HFFc6 (cell line): Measurements from ENCODE around the gene PDK1. TPM values are rescaled to one million over a fixed set of nuclear protein-coding genes. Genes with fewer than 3 reads are reported as not detected.

Experiments
- DNase-seq: peaks from one replicate; pipeline ENCODE4 v3.0.0-alpha.2; 2018
- H3K27ac Mint-ChIP-seq: 2 replicates; pipeline ENCODE4 v1.8.0; 2020; ENCODE audit warnings: mild to moderate bottlenecking, mixed read lengths
- H3K27me3 Mint-ChIP-seq: 2 replicates; pipeline ENCODE4 v1.8.0; 2021; ENCODE audit warnings: mild to moderate bottlenecking, moderate library complexity, mixed read lengths; ENCODE audit not compliant: insufficient read depth
- H3K36me3 Mint-ChIP-seq: 2 replicates; pipeline ENCODE4 v1.8.0; 2021; ENCODE audit warnings: low read depth, mixed read lengths
- H3K4me1 Mint-ChIP-seq: 2 replicates; pipeline ENCODE4 v1.8.0; 2020; ENCODE audit warnings: low read depth, mixed read lengths
- H3K4me3 Mint-ChIP-seq: 2 replicates; pipeline ENCODE4 v1.8.0; 2020; ENCODE audit warnings: mild to moderate bottlenecking, moderate library complexity, mixed read lengths
- H3K9me3 Mint-ChIP-seq: 2 replicates; pipeline ENCODE4 v1.8.0; 2020; ENCODE audit warnings: mild to moderate bottlenecking, mixed read lengths
- total RNA-seq, 6 experiments: library from RNA; stranded (reverse); fragmentation: NEBNext Ultra II Directional; extraction: Animal tissue kit (Norgen Biotek cat#: 25700); gene quantifications; 2 replicates in 1 of 6; 3 replicates in 5 of 6; pipeline ENCODE4 v1.2.3, GENCODE V29; 2021
- TF ChIP-seq, protein P1 (sequence below): fragments of 200-600 bp; sonication (generic); IDR thresholded peaks from 2 replicates; pipeline ENCODE4 v1.5.0; 2021; ENCODE audit warnings: antibody characterized with exemption, mild to moderate bottlenecking

Gene PDK1
- total RNA-seq, 6 experiments from 2014 or later, result 14.5 to 18.6 (median 17.2) TPM

DNA sequence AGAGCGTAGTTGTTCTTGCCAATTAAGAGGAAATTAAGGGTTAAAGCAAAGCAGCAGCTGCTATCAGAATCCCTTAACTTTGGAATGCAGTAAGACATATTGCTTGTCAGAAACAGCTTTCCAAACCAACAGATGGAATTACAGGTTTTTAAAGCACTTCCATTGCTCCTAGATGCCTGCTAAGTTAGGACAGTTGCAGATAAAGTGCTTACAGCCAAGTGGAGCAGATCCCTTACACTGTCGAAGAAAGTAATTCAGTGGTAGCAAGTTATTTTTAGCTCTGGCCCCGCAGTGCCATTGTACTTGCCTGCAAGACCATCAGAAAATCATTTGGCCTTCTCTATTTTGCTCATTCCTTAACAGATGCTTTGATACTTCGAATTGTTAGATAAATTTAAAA is 5.4 kb downstream of the PDK1 start:
- Mint-ChIP-seq H3K9me3 (no peaks in the 10 kb centered on the region), H3K27me3 (no peaks in the 10 kb centered on the region), H3K27ac (no peak overlapping the region), H3K36me3 (0 out of 2 replicates have a peak, but pooled peaks cover 9% of the 10 kb centered on the region), H3K4me3 (no peak overlapping the region), H3K4me1 (peaks cover 41% of the 10 kb centered on the region)
- DNase-seq, result no peak
- TF ChIP-seq, protein P1, sequence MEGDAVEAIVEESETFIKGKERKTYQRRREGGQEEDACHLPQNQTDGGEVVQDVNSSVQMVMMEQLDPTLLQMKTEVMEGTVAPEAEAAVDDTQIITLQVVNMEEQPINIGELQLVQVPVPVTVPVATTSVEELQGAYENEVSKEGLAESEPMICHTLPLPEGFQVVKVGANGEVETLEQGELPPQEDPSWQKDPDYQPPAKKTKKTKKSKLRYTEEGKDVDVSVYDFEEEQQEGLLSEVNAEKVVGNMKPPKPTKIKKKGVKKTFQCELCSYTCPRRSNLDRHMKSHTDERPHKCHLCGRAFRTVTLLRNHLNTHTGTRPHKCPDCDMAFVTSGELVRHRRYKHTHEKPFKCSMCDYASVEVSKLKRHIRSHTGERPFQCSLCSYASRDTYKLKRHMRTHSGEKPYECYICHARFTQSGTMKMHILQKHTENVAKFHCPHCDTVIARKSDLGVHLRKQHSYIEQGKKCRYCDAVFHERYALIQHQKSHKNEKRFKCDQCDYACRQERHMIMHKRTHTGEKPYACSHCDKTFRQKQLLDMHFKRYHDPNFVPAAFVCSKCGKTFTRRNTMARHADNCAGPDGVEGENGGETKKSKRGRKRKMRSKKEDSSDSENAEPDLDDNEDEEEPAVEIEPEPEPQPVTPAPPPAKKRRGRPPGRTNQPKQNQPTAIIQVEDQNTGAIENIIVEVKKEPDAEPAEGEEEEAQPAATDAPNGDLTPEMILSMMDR, result no peak

DNA sequence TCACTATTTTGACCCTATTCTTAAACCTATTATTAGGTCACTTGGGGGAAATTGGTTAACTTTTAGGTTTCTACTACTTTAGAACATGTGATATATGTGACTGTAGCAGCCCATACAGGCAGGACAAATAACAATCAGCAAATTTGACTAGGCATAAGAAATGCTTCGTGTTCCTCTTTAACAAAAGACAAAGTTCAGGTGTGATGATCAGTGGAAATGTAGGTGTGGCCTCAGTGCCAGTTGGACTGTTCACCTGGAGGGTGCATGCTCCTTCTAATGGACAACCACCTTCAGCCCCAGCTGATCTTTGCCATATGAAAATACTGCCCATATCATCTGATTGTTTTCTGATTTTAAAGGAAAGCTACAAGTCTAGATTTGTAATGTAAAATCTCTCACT is 6.4 kb downstream of the PDK1 start:
- Mint-ChIP-seq H3K27ac (no peak overlapping the region), H3K36me3 (0 out of 2 replicates have a peak, but pooled peaks cover 10% of the 10 kb centered on the region), H3K4me3 (no peak overlapping the region), H3K27me3 (no peaks in the 10 kb centered on the region), H3K9me3 (no peaks in the 10 kb centered on the region), H3K4me1 (peaks cover 34% of the 10 kb centered on the region)
- TF ChIP-seq, protein P1, result no peak
- no peak for DNase-seq

DNA sequence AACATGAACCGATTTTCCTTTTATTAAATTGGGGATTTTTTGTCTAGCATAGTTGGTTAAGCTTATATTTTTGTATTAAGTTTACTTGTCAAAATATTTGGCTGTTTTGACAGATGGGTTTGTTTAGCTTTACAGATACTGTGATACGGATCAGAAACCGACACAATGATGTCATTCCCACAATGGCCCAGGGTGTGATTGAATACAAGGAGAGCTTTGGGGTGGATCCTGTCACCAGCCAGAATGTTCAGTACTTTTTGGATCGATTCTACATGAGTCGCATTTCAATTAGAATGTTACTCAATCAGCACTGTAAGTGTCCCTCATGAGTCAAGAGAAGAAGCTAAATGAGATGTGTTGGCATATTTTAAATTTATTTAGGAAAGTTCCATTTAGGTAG is 8.5 kb downstream of the PDK1 start:
- TF ChIP-seq, protein P1, result no peak
- no peaks in the 10 kb centered on the region for H3K27me3 Mint-ChIP-seq
- H3K27ac Mint-ChIP-seq, result no peak overlapping the region
- H3K4me3 Mint-ChIP-seq, result no peak overlapping the region
- no peak for DNase-seq
- peaks cover 19% of the 10 kb centered on the region; the same call in 1 of the 2 replicates for H3K36me3 Mint-ChIP-seq
- peaks cover 19% of the 10 kb centered on the region for H3K4me1 Mint-ChIP-seq
- H3K9me3 Mint-ChIP-seq, result no peaks in the 10 kb centered on the region

DNA sequence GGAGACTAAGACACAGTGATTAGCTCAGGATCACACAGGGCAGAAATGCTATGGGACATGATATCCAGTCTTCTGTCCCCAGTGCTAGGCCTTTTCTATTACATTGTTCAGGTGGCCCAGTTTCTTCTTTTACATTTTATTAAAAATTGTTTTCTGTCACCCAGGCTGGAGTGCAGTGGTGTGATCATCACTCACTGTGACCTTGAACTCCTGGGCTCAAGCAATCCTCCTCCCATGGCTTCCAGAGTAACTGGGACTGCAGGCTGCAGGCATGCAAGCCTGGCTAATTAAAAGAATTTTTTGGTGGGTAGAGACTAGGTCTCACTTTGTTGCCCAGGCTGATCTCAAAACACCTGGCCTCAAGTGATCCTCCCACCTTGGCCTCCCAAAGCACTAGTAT is 15.4 kb downstream of the PDK1 start:
- H3K9me3 Mint-ChIP-seq, result peaks cover 25% of the 10 kb centered on the region
- no peak for DNase-seq
- H3K36me3 Mint-ChIP-seq, result peaks cover 46% of the 10 kb centered on the region
- no peaks in the 10 kb centered on the region for H3K4me1 Mint-ChIP-seq
- no peak overlapping the region for H3K4me3 Mint-ChIP-seq
- TF ChIP-seq, protein P1, result no peak
- H3K27ac Mint-ChIP-seq, result no peak overlapping the region
- H3K27me3 Mint-ChIP-seq, result no peaks in the 10 kb centered on the region

DNA sequence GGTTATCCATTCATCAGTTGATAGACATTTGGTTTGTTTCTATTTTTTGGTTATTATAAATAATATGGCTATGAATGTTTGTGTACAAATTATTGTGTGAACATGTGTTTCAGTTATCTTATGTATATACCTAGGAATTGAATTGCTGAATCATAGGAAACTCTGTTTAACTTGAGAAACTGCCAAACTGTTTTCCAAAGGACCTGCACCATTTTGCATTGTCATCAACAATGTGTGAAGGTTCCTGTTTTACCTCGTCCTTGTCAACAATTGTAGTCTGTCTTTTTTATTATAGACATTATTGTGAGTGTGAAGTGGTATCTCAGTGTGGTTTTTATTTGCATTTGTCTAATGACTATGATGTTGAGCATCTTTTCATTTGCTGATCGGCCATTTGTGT is 17.1 kb downstream of the PDK1 start:
- TF ChIP-seq, protein P1, result no peak
- no peaks in the 10 kb centered on the region for H3K4me1 Mint-ChIP-seq
- peaks cover 35% of the 10 kb centered on the region for H3K9me3 Mint-ChIP-seq
- H3K27ac Mint-ChIP-seq, result no peak overlapping the region
- H3K27me3 Mint-ChIP-seq, result no peaks in the 10 kb centered on the region
- DNase-seq, result no peak
- H3K4me3 Mint-ChIP-seq, result no peak overlapping the region
- H3K36me3 Mint-ChIP-seq, result peaks cover 59% of the 10 kb centered on the region

DNA sequence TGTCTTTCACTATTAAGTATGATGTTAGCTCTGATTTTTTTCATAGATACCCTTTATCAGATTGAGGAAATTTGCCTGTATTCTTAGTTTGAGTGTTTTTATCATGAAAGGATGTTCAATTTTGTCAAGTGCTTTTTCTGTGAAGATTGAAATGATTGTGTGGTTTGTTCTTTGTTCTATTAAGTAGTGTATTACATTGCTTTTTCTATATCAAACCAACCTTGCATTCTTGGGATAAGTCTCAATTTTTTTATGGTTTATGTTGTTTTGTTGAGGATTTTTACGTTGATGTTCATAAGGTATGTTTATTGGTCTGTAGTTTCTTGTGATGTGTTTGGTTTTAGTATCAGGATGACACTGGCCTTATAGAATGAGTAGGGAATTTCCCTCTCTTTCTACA is 19.1 kb downstream of the PDK1 start:
- DNase-seq, result no peak
- H3K27ac Mint-ChIP-seq, result no peak overlapping the region
- no peak overlapping the region for H3K4me3 Mint-ChIP-seq
- H3K27me3 Mint-ChIP-seq, result no peaks in the 10 kb centered on the region
- TF ChIP-seq, protein P1, result no peak
- H3K9me3 Mint-ChIP-seq, result peaks cover 48% of the 10 kb centered on the region
- H3K36me3 Mint-ChIP-seq, result peaks cover 73% of the 10 kb centered on the region
- no peaks in the 10 kb centered on the region for H3K4me1 Mint-ChIP-seq
